Adrenal gland (tissue), 5 donors: ENCODE data around the gene RHEBL1.

ENCODE experiments used
- CTCF ChIP-seq, 6 experiments: fragments of 450-650 bp in 4 of 6; fragments of 200-600 bp in 2 of 6; sonication (generic) in 1 of 6; IDR thresholded peaks; 1 replicate in 5 of 6; 2 replicates in 1 of 6; pipeline versions ENCODE4 v1.5.1 to v1.8.0; 2016 to 2021; ENCODE audit warnings: antibody characterized with exemption in 6 of 6, mild to moderate bottlenecking in 2 of 6, moderate library complexity in 1 of 6
- POLR2A ChIP-seq, 2 donors: fragments of 450-650 bp; IDR thresholded peaks; one replicate each; pipeline ENCODE4 v1.6.1; 2017; ENCODE audit warnings: antibody characterized with exemption in 2 of 2, mild to moderate bottlenecking in 2 of 2, moderate library complexity in 1 of 2
- donor health status: DM: no; HTN: no; CAD: no.

- TF ChIP-seq CTCF (IDR thresholded peaks at IDR 0.05), result no peak
- no peak for TF ChIP-seq POLR2A (IDR thresholded peaks at IDR 0.05)
These were observed 41.0 kb downstream of the RHEBL1 start for GRCh38 chr12:49028666-49029275.
